Measurements from ENCODE around the gene FAHD1.
"Not testable (repeated sequence)": the region's sequence is repeated elsewhere in the genome, so short reads cannot be mapped to it uniquely, and the experiment has no call there.

The FAHD1 gene

GRCh38 chr16:1850981-1851380 lies 24.0 kb downstream of the FAHD1 start:
- no peak for DNase-seq (ENCODE audit: low read depth)

GRCh38 chr16:1851793-1852192 lies 24.8 kb downstream of the FAHD1 start:
- DNase-seq (ENCODE audit: low read depth): no peak

GRCh38 chr16:1857433-1858097 lies 30.6 kb downstream of the FAHD1 start:
- DNase-seq (ENCODE audit: low read depth): no peak

DNA sequence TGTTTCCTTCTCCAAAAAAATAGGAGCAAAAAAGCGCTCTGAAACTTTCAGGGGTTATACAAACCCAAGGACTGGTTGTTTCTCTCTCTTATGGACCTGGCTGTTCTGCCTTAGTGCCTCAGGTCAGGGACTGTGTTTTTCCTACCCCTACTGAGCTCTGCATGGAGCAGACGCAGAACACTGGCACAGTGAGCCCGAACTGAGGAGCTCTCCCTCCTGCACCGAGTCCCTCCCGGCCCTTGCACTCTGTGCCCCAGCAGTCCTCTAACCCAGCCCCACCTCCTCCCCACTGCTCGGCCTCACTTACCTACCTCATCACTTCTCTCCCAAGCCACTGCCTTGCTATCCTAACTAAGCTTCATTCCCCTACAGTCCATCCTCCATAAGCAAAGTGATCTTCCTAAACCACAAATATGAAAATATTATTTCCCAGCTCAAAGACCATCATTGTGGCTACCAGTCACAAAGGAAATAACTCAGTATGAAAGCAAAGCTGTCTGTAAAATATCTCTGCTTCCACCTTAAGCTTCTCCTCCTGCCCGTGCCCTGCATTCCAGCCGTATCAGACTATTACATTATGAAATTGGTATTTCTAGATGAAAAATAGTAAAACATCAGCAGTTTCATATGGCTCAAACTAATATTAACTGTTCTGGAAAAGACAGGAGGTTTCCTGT lies 31.3 kb downstream of the FAHD1 start:
- DNase-seq (ENCODE audit: low read depth): no peak

- DNase-seq (ENCODE audit: low read depth): no peak
Measured at GRCh38 chr16:1859650-1860049, 32.6 kb downstream of the FAHD1 start.

GRCh38 chr16:1861730-1862129 lies 34.7 kb downstream of the FAHD1 start:
- no peak for DNase-seq (ENCODE audit: low read depth)

DNA sequence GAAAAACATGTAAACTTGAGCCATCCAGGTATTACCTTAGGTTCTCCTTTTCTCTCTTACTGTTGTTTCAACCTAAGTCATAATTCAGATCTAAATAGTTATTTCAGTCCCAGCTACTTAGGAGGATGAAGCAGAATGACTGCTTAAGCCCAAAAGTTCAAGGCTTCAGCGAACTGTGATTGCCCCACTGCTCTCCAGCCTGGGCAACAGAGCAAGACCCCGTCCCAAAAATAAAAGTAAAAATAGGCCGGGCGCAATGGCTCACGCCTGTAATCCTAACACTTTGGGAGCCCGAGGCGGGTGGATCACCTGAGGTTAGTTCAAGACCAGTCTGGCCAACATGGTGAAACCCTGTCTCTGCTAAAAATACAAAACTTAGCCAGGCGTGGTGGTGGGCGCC lies 35.4 kb downstream of the FAHD1 start:
- DNase-seq (ENCODE audit: low read depth): no peak

GRCh38 chr16:1863681-1864460 lies 36.9 kb downstream of the FAHD1 start:
- DNase-seq (ENCODE audit: low read depth): peak; percentile 31

DNA sequence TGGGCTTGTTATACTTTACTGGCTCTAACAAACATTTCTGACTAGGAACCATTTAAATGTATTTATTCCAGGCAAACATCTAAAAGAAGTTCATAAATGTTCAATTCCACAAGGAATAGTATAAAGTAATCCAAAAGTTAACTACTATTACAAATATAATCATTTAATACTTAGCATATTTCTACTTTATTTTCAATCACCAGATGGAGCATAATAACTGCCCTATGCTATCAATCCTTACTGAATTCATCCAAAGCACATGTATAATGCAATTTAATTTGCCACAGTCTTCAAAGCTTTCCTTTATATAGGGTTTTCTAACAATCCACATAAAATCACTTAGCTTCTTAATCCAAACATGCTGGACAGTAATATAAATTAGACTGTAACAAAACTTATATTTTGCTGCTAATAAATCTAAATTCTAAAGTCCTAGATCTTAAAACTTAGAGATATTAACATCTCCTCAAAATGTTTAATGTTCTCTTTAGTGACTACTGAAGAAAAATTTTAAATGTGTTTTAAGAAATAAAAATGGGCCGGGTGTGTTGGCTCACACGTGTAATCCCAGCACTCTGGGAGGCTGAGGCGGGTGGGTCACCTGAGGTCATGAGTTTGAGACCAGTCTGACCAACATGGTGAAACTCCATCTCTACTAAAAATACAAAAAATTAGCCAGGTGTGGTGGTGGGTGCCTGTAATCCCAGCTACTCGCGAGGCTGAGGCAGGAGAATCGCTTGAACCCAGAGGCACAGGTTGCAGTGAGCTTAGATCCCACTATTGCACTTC lies 39.1 kb downstream of the FAHD1 start:
- no peak for DNase-seq (ENCODE audit: low read depth)

- DNase-seq (ENCODE audit: low read depth): no peak
Measured at GRCh38 chr16:1870365-1871082, 43.5 kb downstream of the FAHD1 start.

DNA sequence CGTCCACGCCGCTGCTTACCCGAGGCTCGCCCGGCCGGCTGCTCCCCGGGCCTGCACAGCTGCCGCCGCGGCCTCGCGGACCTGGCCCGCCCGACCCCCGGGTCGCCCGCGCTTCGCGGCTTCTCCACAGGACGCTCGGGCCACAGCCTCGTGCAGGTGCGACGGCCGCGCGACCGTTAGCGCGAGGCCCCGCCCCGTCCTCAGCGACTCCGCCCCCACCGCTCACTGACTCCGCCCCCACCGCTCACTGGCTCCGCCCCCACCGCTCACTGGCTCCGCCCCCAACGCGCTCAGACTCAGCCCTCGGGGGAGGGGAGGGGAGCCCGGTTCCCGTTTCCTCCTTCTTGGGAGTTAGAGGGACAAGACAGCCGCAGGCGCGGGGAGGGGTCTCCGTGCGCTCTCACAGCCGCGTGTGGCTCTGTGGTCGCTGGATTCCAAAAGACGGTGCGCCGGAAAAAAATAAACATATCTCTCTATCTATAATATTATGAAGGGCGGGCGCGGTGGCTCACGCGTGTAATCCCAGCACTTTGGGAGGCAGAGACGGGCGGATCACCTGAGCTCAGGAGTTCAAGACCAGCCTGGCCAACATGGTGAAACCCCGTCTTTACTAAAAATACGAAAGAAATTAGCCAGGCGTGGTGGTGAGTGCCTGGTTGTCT lies 45.1 kb downstream of the FAHD1 start, which contains the start of gene MEIOB:
Gene MEIOB, minus strand, starts transcription at position 191 of the 662 bp plus-strand sequence. CDS start 3,989 bp downstream, outside the sequence.
- DNase-seq (ENCODE audit: low read depth): no peak

GRCh38 chr16:1874854-1875253 lies 47.8 kb downstream of the FAHD1 start:
- DNase-seq (ENCODE audit: low read depth): no peak

- not testable (repeated sequence) for DNase-seq (ENCODE audit: low read depth)
Measured at GRCh38 chr16:1876066-1876465, 49.1 kb downstream of the FAHD1 start.

DNA sequence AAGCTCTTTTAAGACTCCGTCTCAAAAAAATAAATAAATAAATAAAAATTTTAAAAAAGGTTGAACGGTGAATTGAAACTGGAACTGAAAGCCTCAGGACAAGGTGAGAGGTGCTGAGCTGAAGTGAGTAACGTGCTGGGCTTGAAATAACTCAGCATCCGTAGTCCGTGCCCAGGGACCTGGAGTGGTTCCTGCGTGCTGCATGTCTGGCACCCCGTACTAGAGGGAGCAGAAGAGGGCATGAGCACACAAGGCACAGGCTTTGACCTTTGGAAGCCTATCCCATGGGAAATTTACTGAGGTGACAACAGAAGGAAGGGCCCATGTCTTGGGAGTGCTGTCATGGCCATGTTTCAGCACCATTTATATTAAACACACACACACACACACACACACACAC lies 49.5 kb downstream of the FAHD1 start:
- DNase-seq (ENCODE audit: low read depth): no peak

DNA sequence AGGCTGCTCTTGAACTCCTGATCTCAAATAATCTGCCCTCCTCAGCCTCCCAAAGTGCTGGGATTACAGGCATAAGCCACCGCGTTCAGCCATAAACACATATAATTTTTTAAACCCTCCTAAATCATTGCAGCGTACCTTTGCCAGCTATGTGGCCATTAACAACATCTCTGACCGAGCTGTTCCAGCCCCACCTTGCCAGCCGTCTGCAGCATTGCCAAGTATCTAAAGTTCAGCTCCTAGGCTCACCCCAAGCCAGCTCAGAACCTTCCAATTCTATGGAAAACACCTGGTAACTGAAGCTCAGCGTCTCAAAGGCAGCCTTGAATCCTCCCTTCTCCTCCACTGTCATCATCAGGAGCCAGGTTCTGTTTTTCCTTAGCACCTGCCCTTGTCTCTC lies 50.1 kb downstream of the FAHD1 start:
- no peak for DNase-seq (ENCODE audit: low read depth)

GRCh38 chr16:1877804-1878203 lies 50.8 kb downstream of the FAHD1 start:
- no peak for DNase-seq (ENCODE audit: low read depth)

GRCh38 chr16:1878256-1878655 lies 51.2 kb downstream of the FAHD1 start:
- no peak for DNase-seq (ENCODE audit: low read depth)

All from fibroblast of the conjunctiva (primary cell).